H1 (cell line): ENCODE data around the gene CDK5RAP2.

ENCODE experiments used
- NRF1 ChIP-seq: IDR thresholded peaks from 2 replicates; pipeline ENCODE4 v1.6.1; 2011; ENCODE audit warnings: mild to moderate bottlenecking, low read depth, low read length, improper control_type of control experiment
- POLR2AphosphoS5 ChIP-seq: IDR thresholded peaks from 2 replicates; pipeline ENCODE4 v1.6.1; 2011; ENCODE audit warnings: low read depth, low read length
- SP1 ChIP-seq: IDR thresholded peaks from 2 replicates; pipeline ENCODE4 v1.6.1; 2011; ENCODE audit warnings: low read depth, low read length
- SUZ12 ChIP-seq: fragments of 200-600 bp; sonication (generic); IDR thresholded peaks from 2 replicates; pipeline ENCODE4 v1.6.1; 2012; ENCODE audit warnings: mild to moderate bottlenecking, inconsistent platforms, low read length, moderate library complexity, mixed read lengths

DNA sequence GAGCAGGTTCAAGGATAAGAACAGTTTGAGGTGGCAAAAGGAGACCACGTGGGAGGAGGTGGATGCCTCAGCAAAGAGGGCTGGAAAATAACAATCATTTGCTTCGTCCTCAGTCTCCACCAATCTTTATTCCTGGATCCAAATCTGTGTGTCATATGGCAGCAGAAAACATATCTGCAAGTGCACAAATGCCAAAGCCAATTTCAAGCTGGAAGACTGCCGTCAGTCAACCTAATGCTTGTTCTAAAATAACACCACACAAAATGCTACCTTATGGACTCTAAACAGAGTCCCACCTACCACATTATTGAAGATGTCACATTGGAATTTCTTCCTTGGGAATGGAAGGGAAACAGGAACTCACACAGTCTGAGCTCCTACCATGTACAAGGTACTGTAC is 129.1 kb downstream of the CDK5RAP2 start:
- no peak for TF ChIP-seq NRF1
- no peak for TF ChIP-seq SP1
- TF ChIP-seq SUZ12 = no peak
- TF ChIP-seq POLR2AphosphoS5 = no peak
